AG09319 (cell line): ENCODE results near the gene PLA2G4B.

Experiments
- DNase-seq: peaks from one replicate; pipeline ENCODE4 v3.0.0-alpha.2; 2010; ENCODE audit warnings: low read depth; ENCODE audit errors: extremely low read depth
- TF ChIP-seq, protein P1 (sequence below): IDR thresholded peaks from 2 replicates; pipeline ENCODE4 v1.5.1; 2011; ENCODE audit warnings: low read depth, mild to moderate bottlenecking, inconsistent platforms, low read length, moderate library complexity

PLA2G4B gene

GRCh38 chr15:41871175-41871905 lies 32.7 kb downstream of the PLA2G4B start:
- no peak for DNase-seq
- TF ChIP-seq, protein P1, sequence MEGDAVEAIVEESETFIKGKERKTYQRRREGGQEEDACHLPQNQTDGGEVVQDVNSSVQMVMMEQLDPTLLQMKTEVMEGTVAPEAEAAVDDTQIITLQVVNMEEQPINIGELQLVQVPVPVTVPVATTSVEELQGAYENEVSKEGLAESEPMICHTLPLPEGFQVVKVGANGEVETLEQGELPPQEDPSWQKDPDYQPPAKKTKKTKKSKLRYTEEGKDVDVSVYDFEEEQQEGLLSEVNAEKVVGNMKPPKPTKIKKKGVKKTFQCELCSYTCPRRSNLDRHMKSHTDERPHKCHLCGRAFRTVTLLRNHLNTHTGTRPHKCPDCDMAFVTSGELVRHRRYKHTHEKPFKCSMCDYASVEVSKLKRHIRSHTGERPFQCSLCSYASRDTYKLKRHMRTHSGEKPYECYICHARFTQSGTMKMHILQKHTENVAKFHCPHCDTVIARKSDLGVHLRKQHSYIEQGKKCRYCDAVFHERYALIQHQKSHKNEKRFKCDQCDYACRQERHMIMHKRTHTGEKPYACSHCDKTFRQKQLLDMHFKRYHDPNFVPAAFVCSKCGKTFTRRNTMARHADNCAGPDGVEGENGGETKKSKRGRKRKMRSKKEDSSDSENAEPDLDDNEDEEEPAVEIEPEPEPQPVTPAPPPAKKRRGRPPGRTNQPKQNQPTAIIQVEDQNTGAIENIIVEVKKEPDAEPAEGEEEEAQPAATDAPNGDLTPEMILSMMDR = no peak

DNA sequence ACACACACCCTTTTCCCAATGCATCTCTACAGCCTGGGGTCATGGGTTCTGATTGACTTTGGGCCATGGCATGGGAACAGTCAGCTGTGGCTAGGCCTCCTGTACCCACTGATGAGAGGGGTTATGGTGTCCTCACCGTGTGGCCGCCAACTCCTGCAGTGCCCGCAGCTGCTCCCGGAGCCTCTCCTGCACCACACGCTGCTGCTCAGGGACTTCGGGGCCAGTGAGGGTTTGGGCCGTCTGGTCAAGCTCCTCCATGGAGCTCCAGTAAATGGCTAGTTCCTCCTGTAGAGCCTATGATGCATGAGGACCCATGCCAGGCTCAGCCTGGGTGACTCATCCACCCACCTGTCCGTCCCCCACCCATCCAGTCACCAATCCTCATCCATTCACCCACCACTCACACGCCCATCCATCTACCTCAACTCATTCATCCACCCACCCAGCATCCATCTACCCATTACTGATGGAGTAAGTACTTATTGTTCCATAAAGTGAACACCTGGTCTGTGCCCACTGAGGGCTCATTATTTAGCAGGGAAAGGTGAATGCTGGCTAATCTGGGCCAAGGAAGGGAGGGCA lies 33.6 kb downstream of the PLA2G4B start:
- no peak for DNase-seq
- TF ChIP-seq, protein P1 = no peak

DNA sequence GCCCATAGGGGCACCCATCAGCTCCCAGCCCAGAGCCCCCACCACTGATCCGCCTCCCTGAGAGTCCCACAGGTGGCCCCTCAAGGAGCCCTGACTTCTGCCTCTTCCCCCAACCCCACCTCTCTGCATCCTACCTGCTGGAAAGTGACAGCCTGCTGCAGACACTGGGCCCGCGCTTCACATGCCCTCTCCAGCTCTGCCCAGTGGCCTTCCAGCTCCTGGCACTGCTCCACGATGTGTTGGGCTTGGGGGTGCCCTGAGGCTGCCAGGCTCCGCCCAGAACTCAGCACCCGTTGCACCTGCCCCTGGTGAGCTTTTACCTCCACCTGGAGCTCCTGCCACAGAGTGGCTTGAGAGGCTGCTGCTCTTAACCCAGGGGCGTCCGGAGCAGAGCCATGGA lies 35.1 kb downstream of the PLA2G4B start:
- DNase-seq = no peak
- TF ChIP-seq, protein P1 = no peak

GRCh38 chr15:41874736-41875135 lies 36.1 kb downstream of the PLA2G4B start:
- DNase-seq = no peak
- TF ChIP-seq, protein P1 = no peak

DNA sequence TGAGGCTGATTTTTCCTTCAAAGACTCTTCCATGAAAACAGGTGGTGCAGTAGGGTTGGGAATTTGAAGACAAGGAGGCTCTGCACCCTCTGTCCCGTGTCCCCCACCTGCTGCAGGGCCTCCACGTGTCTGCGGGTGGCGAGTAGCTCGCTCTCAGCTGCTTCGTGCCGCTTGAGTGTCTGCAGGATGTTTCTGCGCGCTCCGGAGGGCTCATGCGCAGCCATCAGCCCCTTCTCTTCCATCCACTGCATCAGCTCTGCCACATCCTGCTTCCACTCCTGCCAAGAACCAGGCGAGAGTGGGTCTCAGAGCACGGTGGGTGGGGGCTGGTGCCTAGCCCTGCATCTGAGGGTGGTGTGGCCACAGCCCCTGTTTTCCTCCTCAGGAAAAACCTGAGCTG lies 37.4 kb downstream of the PLA2G4B start:
- DNase-seq = no peak
- TF ChIP-seq, protein P1 = no peak

DNA sequence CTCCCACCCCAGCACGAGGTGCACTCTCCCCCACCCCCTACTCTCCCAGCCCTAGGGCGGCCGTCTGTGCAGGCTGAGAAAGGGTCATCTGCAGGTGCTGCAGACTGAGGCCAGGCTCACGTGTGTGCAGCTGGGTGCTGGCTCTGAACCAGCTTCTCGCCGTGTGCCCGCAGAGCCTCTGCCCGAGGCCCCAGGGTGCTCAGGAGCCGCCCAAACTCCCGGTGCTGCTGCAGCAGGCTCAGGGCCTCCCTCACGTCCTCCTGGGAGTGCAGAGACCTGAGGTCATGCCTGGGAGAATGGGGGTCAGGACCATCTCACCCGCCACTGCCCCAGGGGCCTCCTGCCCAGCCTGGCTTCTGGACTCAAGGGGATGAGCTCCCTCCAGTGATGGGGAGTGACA lies 38.0 kb downstream of the PLA2G4B start:
- no peak for DNase-seq
- TF ChIP-seq, protein P1 = no peak

GRCh38 chr15:41877631-41878354 lies 39.1 kb downstream of the PLA2G4B start:
- TF ChIP-seq, protein P1 = no peak
- DNase-seq = no peak
